Muscle layer of duodenum (tissue), 2 donors: Measurements from ENCODE around the gene ZNF81.
"Not testable (repeated sequence)": the region's sequence is repeated elsewhere in the genome, so short reads cannot be mapped to it uniquely, and the experiment has no call there.

Experiments
- H3K27ac ChIP-seq: one replicate; pipeline ENCODE4 v1.7.0; 2013; ENCODE audit warnings: mild to moderate bottlenecking, low read length
- H3K27me3 ChIP-seq: one replicate; pipeline ENCODE4 v1.7.0; 2013; ENCODE audit warnings: low read depth, mild to moderate bottlenecking, control low read depth, low read length
- H3K36me3 ChIP-seq, 2 donors: one replicate each; pipeline ENCODE4 v1.7.0; 2013; ENCODE audit warnings: low read length in 2 of 2, control low read depth in 1 of 2, mild to moderate bottlenecking in 1 of 2; ENCODE audit not compliant: insufficient read depth in 2 of 2, control insufficient read depth in 1 of 2
- H3K4me1 ChIP-seq, 2 donors: one replicate each; pipeline ENCODE4 v1.7.0; 2013; ENCODE audit warnings: low read length in 2 of 2, mild to moderate bottlenecking in 2 of 2, control low read depth in 1 of 2, moderate library complexity in 1 of 2; ENCODE audit not compliant: insufficient read depth in 2 of 2, control insufficient read depth in 1 of 2
- H3K4me3 ChIP-seq, 2 donors: one replicate each; pipeline ENCODE4 v1.7.0; 2013; ENCODE audit warnings: low read length in 2 of 2, low read depth in 1 of 2, mild to moderate bottlenecking in 1 of 2
- H3K9me3 ChIP-seq, 2 donors: one replicate each; pipeline ENCODE4 v1.7.0; 2013; ENCODE audit warnings: low read length in 2 of 2, control low read depth in 1 of 2, mild to moderate bottlenecking in 1 of 2; ENCODE audit not compliant: control insufficient read depth in 1 of 2
- donor health status: healthy.

ZNF81 gene

DNA sequence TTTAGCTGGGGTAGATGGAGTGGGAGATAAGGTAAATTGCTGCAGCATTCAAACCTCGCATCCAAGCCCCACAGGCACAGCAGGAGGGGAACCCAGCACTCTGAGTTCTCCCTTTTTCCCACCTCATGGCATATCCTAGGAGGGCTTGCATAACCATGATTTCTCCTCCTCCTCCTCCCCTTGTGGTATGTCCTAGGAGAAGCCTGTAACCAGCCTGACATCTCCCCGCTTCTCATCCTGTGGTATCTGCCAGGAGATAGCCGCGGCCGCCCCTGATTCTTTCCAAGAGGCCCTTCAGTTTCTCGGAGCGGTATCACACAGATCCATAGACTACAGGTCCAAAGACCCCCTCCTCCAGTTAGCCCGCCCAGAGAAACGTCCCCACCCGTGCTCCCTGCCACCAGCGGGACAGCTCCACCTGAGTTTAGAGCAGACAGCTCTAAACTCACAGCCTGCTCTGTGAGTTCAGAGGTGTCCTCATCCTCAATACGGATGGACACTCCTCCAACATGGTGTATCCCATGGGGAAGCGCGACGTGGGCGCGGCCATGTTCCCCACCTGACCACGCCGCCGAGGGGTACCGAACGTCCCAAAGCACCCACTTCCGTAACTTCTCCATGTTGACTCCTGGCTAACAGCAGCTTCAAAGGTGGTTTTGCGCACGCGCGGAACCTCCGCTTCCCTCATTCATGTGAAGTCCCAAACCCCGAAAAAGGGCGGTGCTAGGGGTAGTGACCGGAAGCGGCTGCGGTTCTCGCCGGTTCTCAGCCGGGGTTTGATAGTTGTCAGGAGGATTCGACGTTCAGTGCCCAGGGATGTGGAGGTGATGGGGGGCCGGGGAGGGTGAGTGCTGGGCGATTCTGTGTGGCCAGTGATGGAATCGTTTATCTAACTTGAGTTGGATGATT lies at the start of gene ZNF81:
Gene ZNF81, plus strand, starts transcription at position 739 of the 909 bp plus-strand sequence. CDS start 9,366 bp downstream, outside the sequence.
- H3K4me3 ChIP-seq, result peak within 1 kb of the TSS; percentile 59 to 76
- H3K4me1 ChIP-seq, result no peaks in the 10 kb centered on the region
- no peaks in the 10 kb centered on the region for H3K36me3 ChIP-seq
- H3K27ac ChIP-seq, result peak within 1 kb of the TSS; percentile 60
- no peaks in the 10 kb centered on the region for H3K27me3 ChIP-seq
- no peaks in the 10 kb centered on the region for H3K9me3 ChIP-seq

DNA sequence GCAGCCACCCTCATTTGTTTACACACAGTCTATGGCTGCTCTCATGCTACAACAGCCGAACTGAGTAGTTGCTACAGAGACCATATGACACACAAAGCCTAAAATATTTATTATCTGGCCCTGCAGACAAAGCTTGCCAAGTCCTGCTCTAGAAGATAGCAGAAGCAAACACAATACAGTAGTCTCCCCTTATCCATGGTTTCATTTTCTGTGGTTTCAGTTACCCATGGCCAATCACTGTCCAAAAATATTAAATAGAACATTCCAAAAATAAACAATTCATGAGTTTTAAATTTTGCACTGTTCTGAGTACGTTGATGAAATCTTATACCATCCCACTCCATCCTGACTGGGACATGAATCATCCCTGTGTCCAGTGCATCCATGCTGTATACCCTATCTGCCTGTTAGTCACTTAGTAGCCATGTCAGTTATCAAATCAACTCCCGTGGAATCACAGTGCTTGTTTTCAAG lies 40.2 kb upstream of the ZNF81 start:
- Histone ChIP-seq H3K27me3 (no peaks in the 10 kb centered on the region), H3K4me1 (no peaks in the 10 kb centered on the region), H3K4me3 (no peak overlapping the region), H3K36me3 (no peaks in the 10 kb centered on the region), H3K27ac (no peak overlapping the region), H3K9me3 (no peaks in the 10 kb centered on the region)

DNA sequence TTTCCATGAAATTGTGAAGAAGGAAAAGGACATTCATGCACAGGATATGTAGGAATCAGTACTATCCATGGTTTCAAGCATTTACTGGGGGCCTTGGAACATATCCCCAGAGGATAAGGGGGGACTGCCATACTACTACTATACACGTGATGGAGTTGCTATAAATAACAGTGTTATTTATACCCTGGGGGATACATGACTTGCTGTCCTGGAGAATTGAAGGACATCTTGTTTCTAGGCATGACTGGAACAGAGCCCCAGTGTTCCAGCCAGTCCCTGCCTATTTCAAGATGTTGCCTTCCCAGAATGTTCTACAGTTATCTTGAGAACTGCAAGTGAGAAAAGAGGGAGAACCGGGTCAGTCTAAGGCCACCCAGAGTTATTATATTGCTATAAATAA lies 39.6 kb upstream of the ZNF81 start:
- Histone ChIP-seq H3K4me3 (no peak overlapping the region), H3K4me1 (no peaks in the 10 kb centered on the region), H3K27me3 (no peaks in the 10 kb centered on the region), H3K27ac (no peak overlapping the region), H3K36me3 (no peaks in the 10 kb centered on the region), H3K9me3 (no peaks in the 10 kb centered on the region)

DNA sequence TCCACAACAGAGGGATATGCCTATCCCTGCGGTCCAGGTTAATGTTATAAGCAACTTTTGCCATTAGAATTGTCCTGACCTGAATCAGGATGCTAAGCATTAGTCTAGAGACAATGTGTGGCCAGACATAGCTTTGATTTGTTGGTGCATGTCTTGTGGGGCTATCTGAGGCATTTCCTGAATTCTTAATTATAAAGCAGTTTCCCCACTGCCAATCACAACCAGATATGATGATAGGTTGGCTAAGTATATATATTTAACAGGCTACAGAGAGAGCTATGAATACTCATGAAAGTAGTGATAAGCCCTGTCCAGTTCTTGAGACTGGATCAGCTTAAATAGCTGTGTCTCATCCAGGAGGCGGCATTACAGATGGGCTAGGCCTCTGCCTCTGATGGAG lies 37.8 kb upstream of the ZNF81 start:
- Histone ChIP-seq H3K27ac (no peak overlapping the region), H3K4me1 (no peaks in the 10 kb centered on the region), H3K36me3 (no peaks in the 10 kb centered on the region), H3K9me3 (no peaks in the 10 kb centered on the region), H3K27me3 (no peaks in the 10 kb centered on the region), H3K4me3 (no peak overlapping the region)

DNA sequence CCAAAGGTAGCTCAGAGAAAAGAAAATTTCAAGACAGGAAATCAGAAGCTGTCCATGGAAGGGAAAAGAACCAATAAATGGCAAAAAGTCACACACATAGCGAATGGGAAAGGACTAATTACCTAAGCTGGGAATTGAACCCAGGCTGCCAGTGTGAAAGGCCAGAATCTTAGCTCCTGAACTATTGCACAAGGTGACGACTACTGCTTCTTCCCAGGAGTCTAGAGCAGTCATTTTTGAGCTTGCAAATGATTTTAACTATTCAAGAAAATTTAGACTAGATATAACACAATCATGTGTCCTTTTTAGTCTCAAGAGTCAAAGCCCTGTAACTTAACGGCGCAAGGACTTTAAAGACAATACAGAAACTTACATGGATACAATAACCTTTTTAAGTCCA lies 34.1 kb upstream of the ZNF81 start:
- no peaks in the 10 kb centered on the region for H3K27me3 ChIP-seq
- H3K36me3 ChIP-seq, result no peaks in the 10 kb centered on the region
- H3K9me3 ChIP-seq, result no peaks in the 10 kb centered on the region
- H3K4me1 ChIP-seq, result no peaks in the 10 kb centered on the region
- no peak overlapping the region for H3K27ac ChIP-seq
- H3K4me3 ChIP-seq, result no peak overlapping the region

DNA sequence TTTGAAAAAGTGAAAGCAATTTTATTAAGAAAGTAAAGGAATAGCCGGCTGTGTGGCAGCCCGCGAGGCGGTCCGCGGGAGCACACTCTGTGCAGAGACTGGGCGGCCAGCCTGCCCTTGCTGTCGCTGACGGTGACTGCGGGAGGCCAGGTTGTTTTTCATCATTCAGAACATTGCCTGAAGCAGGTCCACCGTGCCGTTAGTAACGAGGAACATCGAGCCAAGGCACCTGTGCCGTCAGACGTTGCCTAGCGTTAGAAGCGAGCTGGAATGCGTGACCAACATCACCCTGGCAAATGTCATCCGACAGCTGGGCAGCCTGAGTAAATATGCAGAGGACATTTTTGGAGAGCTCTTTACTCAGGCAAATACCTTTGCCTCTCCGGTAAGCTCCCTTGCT lies 33.6 kb upstream of the ZNF81 start:
- H3K27ac ChIP-seq, H3K27me3 ChIP-seq, H3K4me1 ChIP-seq, H3K36me3 ChIP-seq, H3K4me3 ChIP-seq, H3K9me3 ChIP-seq: not testable (repeated sequence)

DNA sequence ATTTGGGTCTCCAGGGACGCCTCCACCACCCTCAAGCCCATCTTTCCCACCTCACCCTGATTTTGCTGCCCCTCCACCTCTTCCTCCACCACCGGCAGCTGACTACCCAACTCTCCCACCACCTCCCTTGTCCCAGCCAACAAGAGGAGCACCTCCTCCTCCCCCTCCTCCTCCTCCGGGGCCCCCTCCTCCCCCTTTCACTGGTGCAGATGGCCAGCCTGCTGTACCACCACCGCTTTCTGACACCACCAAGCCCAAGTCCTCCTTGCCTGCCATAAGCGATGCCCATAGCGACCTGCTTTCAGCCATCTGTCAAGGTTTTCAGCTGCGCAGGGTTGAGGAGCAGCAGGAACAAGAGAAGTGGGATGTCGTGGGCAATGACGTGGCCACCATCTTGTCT lies 32.4 kb upstream of the ZNF81 start:
- Histone ChIP-seq H3K27ac (no peak overlapping the region), H3K36me3 (no peaks in the 10 kb centered on the region), H3K27me3 (no peaks in the 10 kb centered on the region), H3K4me1 (no peaks in the 10 kb centered on the region), H3K9me3 (no peaks in the 10 kb centered on the region), H3K4me3 (no peak overlapping the region)

DNA sequence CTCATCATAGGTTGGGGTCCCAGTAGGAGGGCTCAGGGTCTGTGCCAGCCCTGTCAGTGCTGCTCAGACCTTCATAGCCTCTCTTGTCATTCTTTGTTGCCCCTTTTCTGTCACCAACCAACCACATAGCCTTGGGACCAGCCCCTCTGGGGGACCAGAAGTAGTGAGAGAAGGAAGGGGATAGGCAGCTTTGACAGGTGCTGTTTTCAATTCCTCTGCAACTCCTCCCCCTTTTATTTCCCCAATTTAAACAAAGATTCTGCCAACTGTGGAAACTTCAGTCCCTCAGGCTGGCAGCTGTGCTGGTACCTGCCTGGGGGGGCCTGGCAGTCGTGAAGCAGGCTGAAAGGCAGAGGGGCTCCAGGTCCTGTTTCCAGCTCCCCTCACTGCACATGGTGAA lies 30.9 kb upstream of the ZNF81 start:
- H3K9me3 ChIP-seq, H3K27me3 ChIP-seq, H3K36me3 ChIP-seq, H3K4me1 ChIP-seq, H3K27ac ChIP-seq, H3K4me3 ChIP-seq: not testable (repeated sequence)

DNA sequence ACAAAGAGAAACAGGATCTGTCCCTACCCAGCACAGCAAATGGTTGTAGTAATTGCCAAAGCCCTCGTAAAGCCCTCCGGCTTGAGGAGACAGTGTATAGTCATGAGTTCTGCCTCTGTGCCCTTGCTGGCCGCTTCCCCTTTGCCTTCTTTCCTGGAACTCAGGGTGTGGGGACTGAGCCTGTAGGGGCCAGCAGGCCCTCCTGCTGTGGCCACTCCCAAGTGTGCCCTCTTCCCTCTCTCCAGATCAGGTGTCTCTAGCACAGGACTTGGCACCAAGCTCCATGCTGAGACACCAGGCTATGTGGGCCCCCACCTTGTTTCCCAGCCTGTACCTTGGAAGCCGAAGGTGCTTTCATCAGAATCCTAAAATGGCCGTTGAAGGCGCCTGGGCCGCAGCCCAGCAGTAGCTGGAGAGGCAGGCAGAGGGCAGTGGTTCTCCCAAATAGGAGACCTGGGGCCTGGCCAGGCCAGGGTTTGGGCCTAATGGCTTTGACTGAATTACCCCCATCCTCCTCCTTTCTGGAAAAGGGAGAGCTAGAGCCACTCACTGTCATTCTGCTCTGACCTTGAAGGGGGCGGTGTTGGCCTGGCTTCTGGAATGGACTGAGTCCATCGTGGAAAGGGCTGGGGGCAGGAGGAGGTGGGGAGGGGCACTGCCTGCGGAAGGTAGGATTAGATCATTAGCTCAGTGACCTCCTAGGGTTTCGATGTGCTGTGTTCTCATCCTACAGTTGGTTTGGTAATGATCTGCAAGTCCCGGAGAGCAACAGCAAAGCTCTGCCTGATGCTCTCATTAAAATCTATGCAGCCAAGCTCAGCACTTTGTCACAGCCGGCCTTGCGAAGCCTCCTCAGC lies 30.1 kb upstream of the ZNF81 start:
- H3K36me3 ChIP-seq, H3K4me3 ChIP-seq, H3K27me3 ChIP-seq, H3K4me1 ChIP-seq, H3K9me3 ChIP-seq, H3K27ac ChIP-seq: not testable (repeated sequence)

DNA sequence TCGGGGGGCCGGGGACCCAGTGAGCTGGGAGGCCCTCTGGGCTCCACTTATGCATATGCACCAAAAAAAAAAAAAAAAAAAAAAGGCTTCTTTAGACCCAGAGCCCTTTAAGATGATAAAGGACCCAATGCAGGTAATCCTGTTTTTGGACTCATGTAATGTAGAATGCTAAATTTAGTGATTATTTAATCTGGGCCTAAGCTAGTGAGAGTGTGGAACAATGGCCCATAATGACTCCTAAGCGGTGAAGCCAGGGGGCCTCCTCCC lies 29.5 kb upstream of the ZNF81 start:
- H3K36me3 ChIP-seq, H3K27me3 ChIP-seq, H3K27ac ChIP-seq, H3K4me3 ChIP-seq, H3K9me3 ChIP-seq, H3K4me1 ChIP-seq: not testable (repeated sequence)

DNA sequence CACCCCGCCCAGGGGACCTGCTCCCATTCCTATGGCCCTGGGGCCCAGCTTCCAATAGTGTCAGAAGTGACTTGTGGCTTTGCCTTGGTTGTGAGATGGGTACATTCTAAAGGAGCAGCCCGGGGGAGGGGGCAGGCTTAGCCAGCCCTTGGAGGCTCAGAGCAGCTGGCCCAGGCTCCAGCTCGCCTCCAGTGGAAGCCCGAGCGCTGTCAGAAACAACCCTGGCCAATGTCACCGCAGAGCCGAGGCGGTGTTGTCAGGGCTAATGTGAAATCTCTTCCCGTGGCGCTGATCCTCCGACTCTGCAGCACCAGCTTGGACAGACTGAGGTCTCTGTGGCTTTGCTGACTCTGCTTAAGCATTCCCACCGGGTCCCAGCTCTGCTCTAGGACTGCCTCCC lies 29.2 kb upstream of the ZNF81 start:
- Histone ChIP-seq H3K27ac (no peak overlapping the region), H3K4me1 (no peaks in the 10 kb centered on the region), H3K4me3 (no peak overlapping the region), H3K27me3 (no peaks in the 10 kb centered on the region), H3K9me3 (no peaks in the 10 kb centered on the region), H3K36me3 (no peaks in the 10 kb centered on the region)
